Vagina (tissue), 2 donors: ENCODE measurements around the gene TEDC1.

Source experiments
- CTCF ChIP-seq, 3 experiments: fragments of 450-650 bp in 2 of 3; fragments of 200-600 bp in 1 of 3; sonication (generic) in 1 of 3; IDR thresholded peaks; one replicate each; pipeline ENCODE4 v1.5.1; 2017 to 2019; ENCODE audit warnings: antibody characterized with exemption in 3 of 3, mild to moderate bottlenecking in 2 of 3, moderate library complexity in 2 of 3
- POLR2A ChIP-seq, 2 donors: fragments of 450-650 bp; IDR thresholded peaks; one replicate each; pipeline ENCODE4 v1.6.1; 2017; ENCODE audit warnings: antibody characterized with exemption in 2 of 2, mild to moderate bottlenecking in 2 of 2, moderate library complexity in 2 of 2

- TF ChIP-seq POLR2A (IDR thresholded peaks at IDR 0.05) (no peak), CTCF (IDR thresholded peaks at IDR 0.05) (no peak)
These were observed 8.4 kb upstream of the TEDC1 start for GRCh38 chr14:105482486-105483110.
